ENCODE results near the gene CACNA2D2. TPM values are rescaled to one million over a fixed set of nuclear protein-coding genes. Genes with fewer than 3 reads are reported as not detected.

The CACNA2D2 gene
- polyA plus RNA-seq, 1 of the 3 experiments (the other 2 are of a cell fraction), result 1.1 TPM

- no peak overlapping the region for H3K4me3 ChIP-seq (ENCODE audit: low read depth in 2 of 2, low read length in 1 of 2)
These were observed 6.3 kb upstream of the CACNA2D2 start for GRCh38 chr3:50509715-50510114.

More at GRCh38 chr3:50509715-50510114, 6.3 kb upstream of the CACNA2D2 start:
- Histone ChIP-seq H3K79me2 (ENCODE audit: insufficient read depth) (no peaks in the 10 kb centered on the region), H3K9me2 (no peaks in the 10 kb centered on the region), H2AFZ (ENCODE audit: low read depth) (no peak overlapping the region), H3K4me2 (no peak overlapping the region), H3F3A (replicated peaks; ENCODE audit: insufficient read depth) (no peaks in the 10 kb centered on the region), H4K20me1 (ENCODE audit: insufficient read depth) (no peaks in the 10 kb centered on the region), H3K9me3 (no peaks in the 10 kb centered on the region), H3K27me3 (ENCODE audit: insufficient read depth) (peaks cover 18% of the 10 kb centered on the region; the same call in 1 of the 2 replicates), H3K9ac (no peak overlapping the region), H3K27ac (ENCODE audit: low read depth in 2 of 2, low read length in 1 of 2) (no peak overlapping the region), H3K4me1 (ENCODE audit: control insufficient read depth in 1 of 2, insufficient read depth in 2 of 2, low read depth in 1 of 2, low read length in 1 of 2) (peaks cover 0 to 34% of the 10 kb centered on the region in 2 experiments; a peak in 1 of 4 replicates), H3K36me3 (replicated peaks in 1 of 2; ENCODE audit: control insufficient read depth in 1 of 2, insufficient read depth in 2 of 2, low read length in 1 of 2) (no peaks in the 10 kb centered on the region)
- no peak for DNase-seq
- ChIA-PET CTCF (interaction anchor here (0.7 to 4.3 kb wide), 5 partner anchors 9 to 80 kb away, joined by 3 to 27 read pairs (median 4); no protein-coding TSS in a partner anchor), POLR2A (no interaction called here)
- TF ChIP-seq GABPA (IDR thresholded peaks at IDR 0.05; ENCODE audit: low read depth) (no peak), GATA2 (CRISPR knock-in tag; IDR thresholded peaks at IDR 0.05) (no peak), IRF3 (IDR thresholded peaks at IDR 0.05; ENCODE audit: low read depth, low read length) (no peak), RCOR1 (IDR thresholded peaks at IDR 0.05; ENCODE audit: low read length) (no peak), NFIC (IDR thresholded peaks at IDR 0.05; ENCODE audit: borderline replicate concordance) (no peak), YY1 (IDR thresholded peaks at IDR 0.05; ENCODE audit: low read depth) (no peak), MEF2A (IDR thresholded peaks at IDR 0.05; ENCODE audit: borderline replicate concordance, low read depth) (no peak), REST (IDR thresholded peaks at IDR 0.05; ENCODE audit: low read depth, low read length) (no peak), EZH2phosphoT487 (IDR thresholded peaks at IDR 0.05; ENCODE audit: borderline replicate concordance, low read depth) (no peak), PBX3 (IDR thresholded peaks at IDR 0.05) (no peak), FOXJ3 (CRISPR knock-in tag; IDR thresholded peaks at IDR 0.05) (no peak)
- WGBS (ENCODE audit: low lambda C conversion rate), result 67% methylated on average over 4 of the region's 5 CpGs

All from SK-N-SH (cell line).